ENCODE measurements around the gene SSH2.

Gene SSH2

DNA sequence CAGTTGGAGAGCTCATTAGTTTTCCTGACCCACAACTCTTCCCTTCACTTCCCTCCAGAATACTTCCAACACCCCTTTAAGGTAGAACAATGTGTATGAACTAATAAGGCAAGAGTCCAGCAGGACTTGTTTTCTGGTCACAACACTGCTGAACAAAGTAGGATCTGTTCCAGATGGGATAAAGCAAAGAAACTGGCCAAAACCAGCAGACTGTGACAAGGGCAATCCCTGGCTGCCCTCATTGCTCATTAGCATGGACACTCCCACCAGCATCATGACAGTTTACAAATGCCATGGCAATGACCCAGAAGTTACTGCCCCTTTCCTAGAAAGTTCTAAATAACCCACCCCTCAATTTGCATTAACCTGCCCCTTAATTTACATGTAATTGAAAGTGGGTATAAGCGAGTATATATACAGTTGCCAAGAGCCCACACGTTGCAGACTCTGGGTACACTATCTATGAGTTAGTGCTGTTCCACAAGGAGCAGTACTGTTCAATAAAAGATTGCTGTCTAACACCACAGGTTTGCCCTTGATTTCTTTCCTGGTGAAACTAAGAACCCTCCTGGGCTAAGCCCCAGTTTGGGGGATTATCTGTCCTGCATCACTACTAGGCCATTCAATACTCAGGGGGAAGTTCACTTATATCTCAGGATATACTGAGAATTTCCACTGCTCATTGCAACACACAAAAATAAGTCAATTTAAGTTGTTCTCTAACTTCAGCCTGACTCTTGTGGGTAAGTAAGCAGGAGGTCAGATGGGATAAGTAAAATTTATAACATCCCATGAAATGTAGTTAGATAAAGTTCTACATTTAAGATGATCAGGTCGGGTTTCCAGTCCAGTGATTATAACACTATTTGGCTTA lies 82.3 kb downstream of the SSH2 start:
- TF ChIP-seq POLR2A (IDR thresholded peaks at IDR 0.05; ENCODE audit: low read length) (no peak), GATA1 (IDR thresholded peaks at IDR 0.05; ENCODE audit: low read depth, low read length) (no peak)
- DNase-seq = no peak

DNA sequence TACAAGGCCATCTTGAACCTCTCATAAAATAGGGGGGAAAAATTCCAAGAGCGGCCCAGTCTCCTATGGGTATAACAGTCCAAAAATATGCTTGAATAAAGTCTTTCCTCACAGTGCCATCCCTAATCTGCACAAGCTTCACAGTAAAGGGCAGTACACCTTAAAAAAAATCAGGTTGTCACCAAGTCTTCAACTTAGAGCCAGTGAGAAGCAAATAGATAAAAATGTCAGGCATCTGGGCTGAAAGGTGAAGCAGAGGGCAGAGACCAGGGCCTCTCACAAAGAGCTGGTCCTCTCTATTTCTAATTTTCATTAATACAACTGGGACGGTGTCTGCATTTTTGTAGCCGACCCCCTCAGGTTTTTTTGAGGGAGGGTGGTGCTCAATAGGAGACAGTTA lies 82.9 kb downstream of the SSH2 start:
- TF ChIP-seq POLR2A (IDR thresholded peaks at IDR 0.05; ENCODE audit: low read length) (no peak), GATA1 (IDR thresholded peaks at IDR 0.05; ENCODE audit: low read depth, low read length) (no peak)
- DNase-seq = no peak

DNA sequence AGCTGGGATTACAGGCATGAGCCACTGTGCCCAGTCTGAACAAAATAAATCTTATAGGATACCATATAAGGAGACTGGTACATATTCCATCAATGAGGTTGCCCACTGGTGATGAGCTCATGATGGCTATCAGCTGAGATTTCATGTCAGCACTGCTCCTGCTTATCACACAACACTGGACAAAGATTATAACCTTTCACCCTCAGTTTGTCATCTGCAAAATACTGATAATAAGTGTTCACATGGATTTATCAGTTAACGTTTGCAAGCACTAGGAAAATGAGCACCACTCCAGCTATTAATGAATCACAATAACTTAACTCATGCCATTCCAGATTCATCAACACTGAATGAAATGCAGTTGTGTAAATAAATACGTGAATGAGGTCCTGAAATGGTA lies 83.7 kb downstream of the SSH2 start:
- DNase-seq = peak in 1 of 2 experiments; percentile 54
- TF ChIP-seq GATA1 (IDR thresholded peaks at IDR 0.05; ENCODE audit: low read depth, low read length) (no peak), POLR2A (IDR thresholded peaks at IDR 0.05; ENCODE audit: low read length) (no peak)

- no peak for DNase-seq
- no peak for TF ChIP-seq GATA1 (IDR thresholded peaks at IDR 0.05; ENCODE audit: low read depth, low read length)
- TF ChIP-seq POLR2A (IDR thresholded peaks at IDR 0.05; ENCODE audit: low read length) = no peak
These were observed 85.5 kb downstream of the SSH2 start for GRCh38 chr17:29844339-29845048.

DNA sequence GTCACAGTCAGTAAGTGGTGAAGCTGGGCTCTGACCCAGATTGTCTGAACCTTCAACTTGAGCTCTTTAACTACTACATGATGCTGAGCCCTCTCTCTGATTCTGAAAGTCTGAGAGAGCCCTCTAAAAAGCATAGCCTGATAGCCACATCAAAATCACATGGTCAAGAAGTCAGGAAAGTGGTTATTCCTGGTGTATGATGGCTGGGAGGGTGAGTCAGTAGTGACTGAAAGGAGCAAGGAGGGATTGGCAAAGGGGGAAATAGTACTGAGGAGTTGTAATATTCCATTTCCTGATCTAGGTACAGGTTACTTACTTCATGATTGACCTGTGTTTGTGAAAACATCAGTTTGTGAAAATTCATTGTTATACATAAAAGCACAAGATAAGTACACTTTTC lies 89.1 kb downstream of the SSH2 start:
- no peak for DNase-seq
- TF ChIP-seq GATA1 (IDR thresholded peaks at IDR 0.05; ENCODE audit: low read depth, low read length) = no peak
- no peak for TF ChIP-seq POLR2A (IDR thresholded peaks at IDR 0.05; ENCODE audit: low read length)

DNA sequence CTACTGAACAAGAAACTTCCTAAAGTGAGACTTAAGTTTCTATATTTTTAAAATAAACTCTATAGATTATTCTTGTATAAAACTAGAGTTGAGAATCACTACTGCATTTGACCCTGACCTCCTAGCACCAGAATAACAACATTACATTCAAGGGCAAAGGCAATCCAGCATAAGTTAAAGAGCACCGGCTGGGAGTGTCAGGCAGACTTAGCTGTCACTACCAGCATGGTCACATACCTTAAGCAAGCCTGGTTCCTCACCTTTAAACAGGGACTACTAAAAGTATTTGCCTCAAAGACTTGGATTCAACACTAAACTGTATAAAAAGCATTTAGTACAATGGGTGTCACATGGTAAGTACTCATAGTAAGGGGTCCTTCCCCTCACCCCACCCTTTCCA lies 90.4 kb downstream of the SSH2 start:
- TF ChIP-seq GATA1 (IDR thresholded peaks at IDR 0.05; ENCODE audit: low read depth, low read length) = no peak
- DNase-seq = no peak

GRCh38 chr17:29838961-29839360 lies 91.1 kb downstream of the SSH2 start:
- DNase-seq = peak in 1 of 2 experiments; percentile 10
- no peak for TF ChIP-seq POLR2A (IDR thresholded peaks at IDR 0.05; ENCODE audit: low read length)
- TF ChIP-seq GATA1 (IDR thresholded peaks at IDR 0.05; ENCODE audit: low read depth, low read length) = no peak

GRCh38 chr17:29837531-29837930 lies 92.5 kb downstream of the SSH2 start:
- no peak for DNase-seq
- TF ChIP-seq POLR2A (IDR thresholded peaks at IDR 0.05; ENCODE audit: low read length) = no peak
- TF ChIP-seq GATA1 (IDR thresholded peaks at IDR 0.05; ENCODE audit: low read depth, low read length) = no peak

DNA sequence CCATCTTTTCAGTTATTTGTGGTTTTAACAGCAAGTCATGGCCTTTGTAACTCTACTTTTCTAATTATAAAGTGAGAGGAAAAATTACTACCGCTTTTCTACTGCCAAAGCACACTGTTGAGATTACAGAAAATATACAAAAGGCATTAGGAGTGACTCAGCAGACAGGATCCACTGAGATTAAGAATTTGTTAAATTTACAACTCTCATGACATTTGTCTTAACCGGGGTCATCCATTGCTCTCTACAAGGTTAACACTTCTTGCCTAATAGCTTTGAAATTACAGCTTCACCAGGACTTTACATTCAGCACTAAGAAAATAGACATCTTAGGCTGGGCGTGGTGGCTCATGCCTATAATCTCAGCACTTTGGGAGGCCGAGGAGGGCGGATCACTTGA lies 93.4 kb downstream of the SSH2 start:
- TF ChIP-seq GATA1 (IDR thresholded peaks at IDR 0.05; ENCODE audit: low read depth, low read length) = no peak
- TF ChIP-seq POLR2A (IDR thresholded peaks at IDR 0.05; ENCODE audit: low read length) = no peak
- DNase-seq = no peak

DNA sequence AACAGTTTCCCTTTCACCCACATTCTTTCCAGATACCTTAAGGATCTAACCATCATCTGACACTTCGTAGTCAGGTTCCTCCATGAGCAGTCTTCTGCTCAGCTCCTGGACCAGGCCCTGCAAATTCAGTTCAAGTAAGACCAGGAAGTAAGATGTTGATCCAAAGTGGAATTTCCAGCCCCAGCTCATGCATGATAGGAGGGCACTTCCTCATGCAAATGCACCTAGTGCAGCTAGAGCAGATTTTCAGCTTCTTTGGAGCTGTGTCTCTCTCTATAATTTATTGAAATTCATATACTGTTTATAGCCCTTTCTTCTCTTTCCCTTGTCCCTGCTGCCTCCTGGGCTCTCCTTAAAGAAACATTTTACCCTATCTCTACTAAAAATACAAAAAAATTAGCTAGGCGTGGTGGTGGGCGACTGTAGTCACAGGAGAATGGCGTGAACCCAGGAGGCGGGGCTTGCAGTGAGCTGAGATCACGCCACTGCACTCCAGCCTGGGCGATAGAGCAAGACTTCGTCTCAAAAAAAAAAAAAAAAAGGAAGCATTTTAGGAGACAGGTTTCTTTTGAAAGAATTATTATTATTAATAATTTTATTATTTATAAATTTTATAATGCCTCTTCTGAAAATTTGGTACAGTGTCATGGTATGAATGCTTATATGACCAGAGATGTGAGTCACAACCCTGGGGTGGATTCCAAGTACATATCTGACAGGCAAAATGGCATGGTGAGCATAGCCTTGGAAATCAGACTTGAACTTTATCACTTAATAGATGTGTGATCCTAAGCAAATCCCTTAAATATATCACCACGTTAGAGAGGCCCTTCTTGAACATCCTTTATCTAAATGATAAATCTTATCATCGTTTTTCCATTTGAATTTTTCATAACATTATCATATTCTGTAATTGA lies 94.3 kb downstream of the SSH2 start:
- no peak for TF ChIP-seq GATA1 (IDR thresholded peaks at IDR 0.05; ENCODE audit: low read depth, low read length)
- no peak for TF ChIP-seq POLR2A (IDR thresholded peaks at IDR 0.05; ENCODE audit: low read length)
- no peak for DNase-seq

GRCh38 chr17:29833801-29834200 lies 96.2 kb downstream of the SSH2 start:
- DNase-seq = no peak
- TF ChIP-seq POLR2A (IDR thresholded peaks at IDR 0.05; ENCODE audit: low read length) (no peak), GATA1 (IDR thresholded peaks at IDR 0.05; ENCODE audit: low read depth, low read length) (no peak)

DNA sequence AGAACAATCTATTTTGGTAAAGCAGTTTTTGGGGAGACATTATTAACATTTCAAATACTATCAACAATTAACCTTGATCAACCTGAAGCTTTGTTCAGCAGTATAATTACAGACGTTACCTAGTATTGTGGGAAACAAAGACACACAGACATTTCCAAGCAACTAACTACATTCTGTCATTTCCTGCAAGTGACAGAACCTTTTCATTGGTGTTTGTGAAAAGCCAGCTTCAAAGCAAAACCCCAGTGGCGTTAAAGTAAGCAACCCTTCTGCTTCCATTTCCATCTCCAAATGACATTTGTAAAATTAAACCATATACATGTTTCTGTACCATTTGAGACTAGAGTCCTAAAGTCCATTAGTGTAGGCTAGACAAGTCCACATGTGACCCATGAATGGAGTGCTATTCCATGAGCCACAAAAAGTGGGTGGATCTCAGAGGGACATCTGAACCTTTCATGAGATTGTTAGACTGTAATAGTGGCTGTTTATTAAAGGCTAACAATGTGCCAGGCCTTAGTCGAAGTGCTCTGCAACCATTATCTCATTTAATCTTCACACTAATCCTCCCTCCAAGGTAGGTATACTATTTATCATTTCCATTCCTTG lies 101.2 kb downstream of the SSH2 start:
- no peak for DNase-seq
- no peak for TF ChIP-seq GATA1 (IDR thresholded peaks at IDR 0.05; ENCODE audit: low read depth, low read length)
- TF ChIP-seq POLR2A (IDR thresholded peaks at IDR 0.05; ENCODE audit: low read length) = no peak

GRCh38 chr17:29827179-29827578 lies 102.8 kb downstream of the SSH2 start:
- TF ChIP-seq POLR2A (IDR thresholded peaks at IDR 0.05; ENCODE audit: low read length) (no peak), GATA1 (IDR thresholded peaks at IDR 0.05; ENCODE audit: low read depth, low read length) (no peak)
- DNase-seq = no peak
